Measurements from ENCODE around the gene PDZK1IP1. TPM values are rescaled to one million over a fixed set of nuclear protein-coding genes. Genes with fewer than 3 reads are reported as not detected.

Gene PDZK1IP1
- total and polyA plus RNA-seq, 12 donors, result 0.17 to 16.9 (median 3.8) TPM

DNA sequence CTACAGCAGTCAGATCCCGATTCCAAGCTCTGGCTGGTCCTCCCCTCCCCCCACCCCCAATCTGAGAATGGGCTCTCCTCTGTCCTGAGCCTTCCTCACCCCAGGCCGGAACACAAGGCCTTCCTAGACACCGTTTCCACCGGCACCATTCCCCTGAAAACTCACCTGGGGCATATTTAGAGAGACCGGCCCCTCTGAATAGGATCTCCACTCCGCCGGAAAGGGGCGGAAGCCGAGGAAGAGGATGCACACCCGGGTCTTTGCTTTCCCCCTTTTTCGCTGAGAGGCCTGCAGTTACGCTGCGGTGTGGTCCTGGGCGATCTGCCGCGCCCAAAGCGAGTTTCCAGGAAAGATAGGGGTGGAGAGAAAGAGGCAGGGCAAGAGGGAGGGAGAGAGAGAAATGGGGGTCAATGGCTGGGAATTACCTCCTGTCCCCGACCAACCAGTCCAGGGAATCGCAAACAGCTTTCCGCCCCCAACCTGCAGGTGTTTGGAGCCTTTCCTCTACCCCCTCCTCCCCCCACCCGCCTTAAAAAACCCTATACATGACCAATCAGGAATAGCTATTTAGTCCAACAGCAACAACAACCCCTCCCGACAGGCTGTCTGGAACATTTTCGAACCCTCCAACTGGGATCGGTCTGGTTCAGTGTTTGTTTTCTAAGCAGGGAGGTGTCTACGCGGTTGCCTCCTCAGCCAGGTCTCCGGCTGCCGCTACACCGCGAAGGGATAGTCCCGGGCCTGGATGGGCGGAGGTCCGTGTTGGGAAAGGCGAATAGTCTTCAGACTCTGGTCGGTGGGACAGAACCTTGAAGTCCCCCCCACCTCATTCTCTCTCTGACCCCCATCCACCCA, 39.4 kb upstream of the PDZK1IP1 start:
- Histone ChIP-seq H3K4me3 (peak overlapping the region in 1 of 4 donors; percentile 23), H3K36me3 (replicated peaks in 1 of 2) (no peaks in the 10 kb centered on the region), H3K9me3 (replicated peaks in 1 of 3) (no peaks in the 10 kb centered on the region), H3K4me1 (replicated peaks in 1 of 2) (peaks cover 0 to 10% of the 10 kb centered on the region in 2 donors), H3K27me3 (peaks cover 84% of the 10 kb centered on the region), H3K27ac (peak overlapping the region in 2 of 5 donors; percentile 15 to 58)
- intact Hi-C loops (cut with DNase I), result no loop called here
- 16 to 25% (median 22%) methylated on average over 28 to 35 of the region's 35 CpGs for WGBS, 4 donors
- TF ChIP-seq, protein P1, sequence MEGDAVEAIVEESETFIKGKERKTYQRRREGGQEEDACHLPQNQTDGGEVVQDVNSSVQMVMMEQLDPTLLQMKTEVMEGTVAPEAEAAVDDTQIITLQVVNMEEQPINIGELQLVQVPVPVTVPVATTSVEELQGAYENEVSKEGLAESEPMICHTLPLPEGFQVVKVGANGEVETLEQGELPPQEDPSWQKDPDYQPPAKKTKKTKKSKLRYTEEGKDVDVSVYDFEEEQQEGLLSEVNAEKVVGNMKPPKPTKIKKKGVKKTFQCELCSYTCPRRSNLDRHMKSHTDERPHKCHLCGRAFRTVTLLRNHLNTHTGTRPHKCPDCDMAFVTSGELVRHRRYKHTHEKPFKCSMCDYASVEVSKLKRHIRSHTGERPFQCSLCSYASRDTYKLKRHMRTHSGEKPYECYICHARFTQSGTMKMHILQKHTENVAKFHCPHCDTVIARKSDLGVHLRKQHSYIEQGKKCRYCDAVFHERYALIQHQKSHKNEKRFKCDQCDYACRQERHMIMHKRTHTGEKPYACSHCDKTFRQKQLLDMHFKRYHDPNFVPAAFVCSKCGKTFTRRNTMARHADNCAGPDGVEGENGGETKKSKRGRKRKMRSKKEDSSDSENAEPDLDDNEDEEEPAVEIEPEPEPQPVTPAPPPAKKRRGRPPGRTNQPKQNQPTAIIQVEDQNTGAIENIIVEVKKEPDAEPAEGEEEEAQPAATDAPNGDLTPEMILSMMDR (IDR thresholded peaks at IDR 0.05), result no peak
- no peak for TF ChIP-seq POLR2A (IDR thresholded peaks at IDR 0.05)
- DNase-seq, result no peak

DNA sequence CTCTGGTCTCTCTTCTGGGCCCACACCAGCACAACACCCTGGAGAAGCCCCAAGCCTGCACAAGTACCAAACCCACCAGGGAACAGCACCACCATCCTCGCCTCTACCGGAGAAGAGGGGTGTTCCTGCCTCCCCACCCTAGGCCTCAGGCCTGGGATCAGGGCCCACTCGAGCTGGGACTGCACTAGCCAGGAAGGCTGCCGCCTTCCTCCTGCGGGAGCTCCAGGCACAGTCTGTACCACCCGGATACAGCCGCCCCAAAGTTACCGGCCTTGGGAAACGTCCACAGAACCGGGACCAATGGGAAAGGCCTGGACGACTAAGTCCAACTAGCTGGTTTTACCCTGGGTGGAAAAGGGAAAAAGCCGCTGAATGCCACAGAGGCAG, 38.8 kb upstream of the PDZK1IP1 start:
- H3K36me3 ChIP-seq (replicated peaks in 1 of 2), result no peaks in the 10 kb centered on the region
- intact Hi-C loops (cut with DNase I), result no loop called here
- peak in 4 of 7 donors; percentile 23 to 59 (median 35) for DNase-seq
- WGBS, 4 donors, result 48 to 60% (median 51%) methylated on average over 8 to 12 of the region's 12 CpGs
- H3K9me3 ChIP-seq (replicated peaks in 1 of 3), result no peaks in the 10 kb centered on the region
- peak; percentile 15 to 51 for TF ChIP-seq POLR2A (IDR thresholded peaks at IDR 0.05)
- TF ChIP-seq, protein P1 (IDR thresholded peaks at IDR 0.05), result no peak
- H3K4me3 ChIP-seq, result peak overlapping the region in 1 of 4 donors; percentile 23
- peaks cover 0 to 10% of the 10 kb centered on the region in 2 donors for H3K4me1 ChIP-seq (replicated peaks in 1 of 2)
- peak overlapping the region in 1 of 5 donors; percentile 58 for H3K27ac ChIP-seq
- H3K27me3 ChIP-seq, result peaks cover 84% of the 10 kb centered on the region

DNA sequence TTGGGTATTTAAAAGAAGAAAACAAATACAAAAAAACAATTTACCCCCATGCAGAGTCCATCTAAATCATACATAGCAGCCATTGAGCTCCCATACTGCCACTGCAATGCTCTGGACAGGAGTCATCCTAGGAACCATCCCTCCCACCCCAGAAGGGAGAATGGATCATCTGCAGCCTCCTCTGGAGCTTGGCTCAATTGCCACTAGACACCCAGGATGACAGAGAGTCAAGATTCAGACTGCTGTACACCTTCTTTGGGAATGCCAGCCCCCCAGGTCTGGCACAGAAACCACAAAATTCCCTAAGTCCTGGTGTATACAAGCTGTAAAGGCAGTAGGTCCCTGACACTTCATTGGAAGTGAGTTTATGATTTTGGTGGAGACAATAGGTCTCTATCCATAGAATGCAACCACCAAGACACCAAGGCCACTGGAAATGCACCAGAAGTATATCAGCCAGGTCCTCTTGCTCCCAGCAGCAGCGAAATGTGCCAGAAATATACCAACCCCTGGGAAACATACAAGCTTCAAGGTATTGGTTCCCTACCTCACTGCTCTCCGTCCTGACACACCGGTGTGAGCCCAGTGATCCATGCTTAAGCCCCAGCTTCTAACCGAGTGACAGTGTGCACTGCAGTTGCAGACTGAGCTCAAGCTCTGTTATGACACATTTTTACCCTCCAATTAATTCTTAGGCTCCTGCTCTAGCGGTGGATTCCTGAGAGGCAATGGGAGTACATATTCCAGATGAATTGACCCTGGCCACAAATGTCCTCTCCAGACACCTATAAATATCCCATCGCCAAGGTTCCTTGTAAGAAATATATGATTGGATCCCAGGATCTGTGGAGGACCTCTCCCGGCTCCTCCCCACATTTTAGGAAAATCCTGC, 37.8 kb upstream of the PDZK1IP1 start:
- no peak for TF ChIP-seq POLR2A (IDR thresholded peaks at IDR 0.05)
- TF ChIP-seq, protein P1 (IDR thresholded peaks at IDR 0.05), result no peak
- DNase-seq, result no peak
- 55 to 77% (median 66%) methylated on average over 6 to 7 of the region's 7 CpGs for WGBS, 4 donors
- no peak overlapping the region for H3K27ac ChIP-seq
- peaks cover 77% of the 10 kb centered on the region for H3K27me3 ChIP-seq
- no peak overlapping the region for H3K4me3 ChIP-seq
- peaks cover 0 to 10% of the 10 kb centered on the region in 2 donors for H3K4me1 ChIP-seq (replicated peaks in 1 of 2)
- H3K36me3 ChIP-seq (replicated peaks in 1 of 2), result no peaks in the 10 kb centered on the region
- intact Hi-C loops (cut with DNase I), result no loop called here
- H3K9me3 ChIP-seq (replicated peaks in 1 of 3), result no peaks in the 10 kb centered on the region

DNA sequence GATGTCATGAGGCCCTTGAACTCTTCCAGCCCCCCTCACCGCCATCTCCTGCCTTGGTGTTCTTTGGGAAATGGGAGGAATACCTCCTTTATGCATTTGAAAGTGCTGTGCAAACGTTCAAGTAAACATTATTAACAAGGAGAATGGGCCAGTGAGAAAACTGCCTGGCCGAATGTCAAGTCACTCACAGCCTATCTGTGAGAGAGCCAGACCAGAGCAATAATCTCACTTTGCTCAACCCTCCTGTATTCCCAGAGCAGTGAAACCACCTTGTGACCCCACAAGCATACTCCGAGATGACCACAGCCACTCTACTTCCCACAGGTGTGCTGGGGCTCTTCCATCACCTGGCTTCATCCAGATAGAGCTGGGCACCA, 37.0 kb upstream of the PDZK1IP1 start:
- Histone ChIP-seq H3K27me3 (peaks cover 69% of the 10 kb centered on the region), H3K4me1 (replicated peaks in 1 of 2) (peaks cover 0 to 10% of the 10 kb centered on the region in 2 donors), H3K4me3 (no peak overlapping the region)

More for the DNA sequence above, 37.0 kb upstream of the PDZK1IP1 start:
- TF ChIP-seq, protein P1 (IDR thresholded peaks at IDR 0.05), result no peak
- TF ChIP-seq POLR2A (IDR thresholded peaks at IDR 0.05), result no peak
- DNase-seq, result no peak
- H3K9me3 ChIP-seq (replicated peaks in 1 of 3), result no peaks in the 10 kb centered on the region
- intact Hi-C loops (cut with DNase I), result no loop called here
- H3K36me3 ChIP-seq (replicated peaks in 1 of 2), result no peaks in the 10 kb centered on the region
- peak overlapping the region in 1 of 5 donors; percentile 6 for H3K27ac ChIP-seq
- WGBS, 4 donors, result 58 to 90% (median 71%) methylated on average over 3 to 4 of the region's 4 CpGs

Data from adrenal gland (tissue), 12 donors.